ENCODE data around the gene CLIC1.

Gene CLIC1

DNA sequence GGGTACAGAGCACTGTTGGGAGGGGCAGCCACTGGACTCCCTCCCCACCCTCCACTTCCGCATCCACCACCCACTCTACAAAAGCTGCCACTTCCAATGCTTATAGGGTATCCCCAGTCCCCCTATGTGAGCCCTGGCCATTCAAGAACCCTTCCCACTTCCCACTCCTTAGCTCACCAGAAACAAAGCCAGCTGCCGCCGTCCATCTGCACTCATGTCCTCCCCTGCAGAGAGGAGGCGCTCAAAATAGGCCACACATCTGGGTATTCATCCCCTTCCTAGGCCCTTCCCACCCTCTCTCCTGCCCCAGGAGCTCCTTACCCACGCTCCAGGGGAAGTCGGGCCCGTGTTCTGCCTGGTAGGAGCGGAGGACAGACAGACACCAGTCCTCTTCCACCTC lies 49.0 kb downstream of the CLIC1 start:
- TF ChIP-seq REST (IDR thresholded peaks at IDR 0.05; ENCODE audit: insufficient read depth in 1 of 2, low read depth in 2 of 2, low read length in 2 of 2) (no peak), SIN3A (IDR thresholded peaks at IDR 0.05; ENCODE audit: borderline replicate concordance, insufficient read depth, low read length) (no peak), POLR2AphosphoS5 (IDR thresholded peaks at IDR 0.05; ENCODE audit: low read depth, low read length) (no peak), FOXP2 (optimal IDR thresholded peaks at IDR 0.05; ENCODE audit: borderline replicate concordance, extremely low read depth, extremely low read length, insufficient read depth) (no peak), TAF1 (IDR thresholded peaks at IDR 0.05; ENCODE audit: borderline replicate concordance, insufficient read depth, low read length) (no peak)

GRCh38 chr6:31686483-31686882 lies 49.8 kb downstream of the CLIC1 start:
- TF ChIP-seq SIN3A (IDR thresholded peaks at IDR 0.05; ENCODE audit: borderline replicate concordance, insufficient read depth, low read length) = no peak

DNA sequence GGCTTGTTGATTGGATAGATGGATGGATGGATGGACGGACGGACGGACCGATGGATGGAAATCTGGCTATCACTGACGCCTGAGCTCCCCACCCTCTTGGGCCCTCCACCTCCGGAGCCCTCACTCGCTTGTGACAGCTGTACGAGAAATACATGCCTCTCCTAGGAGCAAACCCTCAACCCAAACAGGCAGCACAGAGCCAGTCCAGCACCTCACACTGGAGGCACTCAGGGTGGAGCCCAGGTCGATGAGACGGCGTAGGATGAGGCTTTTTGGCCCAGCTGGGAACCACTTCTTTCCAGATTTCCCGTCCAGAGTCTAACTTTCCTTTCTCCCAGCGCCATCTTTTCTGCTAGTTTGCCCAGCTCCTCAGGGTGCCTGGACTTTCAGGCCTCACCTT lies 52.7 kb downstream of the CLIC1 start:
- TF ChIP-seq FOXP2 (optimal IDR thresholded peaks at IDR 0.05; ENCODE audit: borderline replicate concordance, extremely low read depth, extremely low read length, insufficient read depth) = no peak

DNA sequence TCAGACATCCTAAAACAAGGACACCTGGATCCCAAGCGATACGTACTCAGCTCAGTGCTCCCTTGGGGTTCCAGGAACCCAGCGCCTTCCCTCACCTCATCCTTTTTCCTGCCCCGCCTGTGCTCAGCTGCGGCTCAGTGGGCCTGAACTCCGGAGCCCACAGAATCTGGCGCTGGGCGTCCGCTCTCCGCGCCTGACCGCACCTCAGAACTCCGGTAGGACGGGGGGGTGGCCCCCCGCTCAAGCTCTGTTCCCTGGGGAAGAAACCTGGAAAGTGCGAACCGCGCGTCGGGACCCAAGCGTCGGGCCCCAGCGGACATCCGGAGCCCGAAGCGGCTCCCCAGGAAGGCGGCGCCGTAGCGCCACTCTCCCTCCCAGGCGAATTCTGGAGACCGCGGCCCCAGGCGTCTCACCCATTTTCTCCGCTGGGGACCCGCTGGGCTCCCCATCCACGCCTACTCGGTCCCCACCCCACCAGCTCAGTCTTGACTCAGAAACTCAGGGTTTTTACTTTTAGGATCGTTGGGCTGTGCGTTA lies 55.1 kb downstream of the CLIC1 start:
- TF ChIP-seq POLR2AphosphoS5 (IDR thresholded peaks at IDR 0.05; ENCODE audit: low read depth, low read length) (no peak), SIN3A (IDR thresholded peaks at IDR 0.05; ENCODE audit: borderline replicate concordance, insufficient read depth, low read length) (no peak), TAF1 (IDR thresholded peaks at IDR 0.05; ENCODE audit: borderline replicate concordance, insufficient read depth, low read length) (no peak), REST (IDR thresholded peaks at IDR 0.05; ENCODE audit: insufficient read depth in 1 of 2, low read depth in 2 of 2, low read length in 2 of 2) (no peak), FOXP2 (optimal IDR thresholded peaks at IDR 0.05; ENCODE audit: borderline replicate concordance, extremely low read depth, extremely low read length, insufficient read depth) (no peak)
